Transverse colon (tissue), 3 donors: Measurements from ENCODE around the gene FIBCD1.

Experiments
- CTCF ChIP-seq, 5 experiments: fragments of 200-600 bp in 3 of 5; fragments of 450-650 bp in 2 of 5; sonication (generic) in 3 of 5; IDR thresholded peaks; 1 replicate in 2 of 5; 2 replicates in 3 of 5; pipeline ENCODE4 v1.5.1; 2016 to 2017; ENCODE audit warnings: antibody characterized with exemption in 5 of 5, inconsistent platforms in 3 of 5, mild to moderate bottlenecking in 2 of 5, moderate library complexity in 1 of 5
- EP300 ChIP-seq: sonication (generic); formaldehyde crosslinking; IDR thresholded peaks from one replicate; pipeline ENCODE4 v1.6.1; 2017; ENCODE audit warnings: antibody characterized with exemption, low read depth
- POLR2A ChIP-seq: fragments of 450-650 bp; IDR thresholded peaks from one replicate; pipeline ENCODE4 v1.6.1; 2016; ENCODE audit warnings: antibody characterized with exemption, mild to moderate bottlenecking, moderate library complexity

- no peak for TF ChIP-seq CTCF (IDR thresholded peaks at IDR 0.05)
- no peak for TF ChIP-seq EP300
- no peak for TF ChIP-seq POLR2A
Observed at GRCh38 chr9:130872912-130873503, 66.0 kb downstream of the FIBCD1 start.
